GM12878 (cell line): ENCODE measurements around the gene GLMP. TPM values are rescaled to one million over a fixed set of nuclear protein-coding genes. Genes with fewer than 3 reads are reported as not detected.

Source experiments
- CHD4 ChIP-seq: fragments of 200-600 bp; sonication (generic); IDR thresholded peaks from 2 replicates; pipeline ENCODE4 v1.6.1; 2016; ENCODE audit warnings: mild to moderate bottlenecking
- HDAC6 ChIP-seq: fragments of 200-600 bp; sonication (generic); IDR thresholded peaks from one replicate; pipeline ENCODE4 v1.8.0; 2017; ENCODE audit warnings: antibody characterized with exemption; ENCODE audit not compliant: unreplicated experiment
- JUND ChIP-seq: IDR thresholded peaks from 2 replicates; pipeline ENCODE4 v1.6.1; 2012; ENCODE audit warnings: low read depth, mild to moderate bottlenecking, low read length, improper control_type of control experiment, moderate library complexity
- MEF2A ChIP-seq: IDR thresholded peaks from 2 replicates; pipeline ENCODE4 v1.6.1; 2011; ENCODE audit warnings: low read depth, mild to moderate bottlenecking, low read length, moderate library complexity; ENCODE audit not compliant: insufficient read depth
- RUNX3 ChIP-seq: IDR thresholded peaks from 2 replicates; pipeline ENCODE4 v1.6.1; 2012; ENCODE audit warnings: low read length, inconsistent platforms
- ZBED1 ChIP-seq: IDR thresholded peaks from 2 replicates; pipeline ENCODE4 v1.6.1; 2016; ENCODE audit warnings: borderline replicate concordance
- polyA plus RNA-seq, 11 experiments: library from polyadenylated mRNA; depleted of rRNA in 4 of 11; unstranded in 6 of 11; stranded (reverse) in 5 of 11; fragments of >200 nt; fragmentation: Nextera tagmentation in 4 of 11; fragmentation: Illumina TruSeq in 1 of 11; extraction: Ambion mirVana in 4 of 11; extraction: Trizol in 1 of 11; gene quantifications; 1 replicate in 1 of 11; 2 replicates in 10 of 11; pipeline versions ENCODE4 v1.2.1 to v1.2.3, GENCODE V29; 2011 to 2016; ENCODE audit warnings: inconsistent platforms in 2 of 11, missing spikeins in 2 of 11, low read depth in 1 of 11
- total RNA-seq, 4 experiments: library from RNA; depleted of rRNA in 3 of 4; stranded (reverse); fragments of >200 nt in 3 of 4; fragmentation: Illumina TruSeq in 1 of 4; extraction: Trizol in 1 of 4; gene quantifications; 2 replicates each; pipeline versions ENCODE4 v1.2.1 to v1.2.3, GENCODE V29; 2013 to 2021
- TF ChIP-seq, protein P1 (sequence below): fragments of 450-650 bp; IDR thresholded peaks from 2 replicates; pipeline ENCODE4 v1.6.1; 2017; ENCODE audit warnings: antibody characterized with exemption, mild to moderate bottlenecking, moderate library complexity
- TF ChIP-seq, protein P2 (sequence below): IDR thresholded peaks from 2 replicates; pipeline ENCODE4 v1.6.1; 2011; ENCODE audit warnings: mild to moderate bottlenecking, low read depth, low read length, moderate library complexity; ENCODE audit not compliant: insufficient replicate concordance
- TF ChIP-seq, protein P3 (sequence below): fragments of 450-650 bp; IDR thresholded peaks from 2 replicates; pipeline ENCODE4 v1.6.1; 2016; ENCODE audit warnings: mild to moderate bottlenecking

GLMP gene
- total and polyA plus RNA-seq, 10 of the 15 experiments (the other 5 are each of a cell fraction or from before 2014, with no cell fraction given) = 4.4 to 30.0 (median 19.5) TPM

DNA sequence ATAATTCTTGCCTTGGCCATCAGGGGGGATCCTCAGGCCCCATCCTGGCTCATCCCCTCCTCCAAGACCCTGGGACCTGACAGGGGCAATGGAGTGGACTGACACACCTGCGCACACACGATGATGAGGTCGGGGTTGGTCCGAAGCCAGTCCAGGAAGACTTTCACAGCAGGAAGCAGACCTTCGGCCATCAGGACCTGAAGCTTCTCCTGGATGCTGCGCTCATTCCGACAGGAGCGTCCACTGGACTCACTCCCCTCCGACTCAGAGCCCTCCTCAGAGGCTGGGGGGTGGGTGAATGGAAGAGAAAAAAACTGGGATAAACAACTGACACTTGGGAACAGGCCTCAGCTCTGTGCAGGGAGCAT is 32.2 kb downstream of the GLMP start (continued):
- TF ChIP-seq, protein P1, sequence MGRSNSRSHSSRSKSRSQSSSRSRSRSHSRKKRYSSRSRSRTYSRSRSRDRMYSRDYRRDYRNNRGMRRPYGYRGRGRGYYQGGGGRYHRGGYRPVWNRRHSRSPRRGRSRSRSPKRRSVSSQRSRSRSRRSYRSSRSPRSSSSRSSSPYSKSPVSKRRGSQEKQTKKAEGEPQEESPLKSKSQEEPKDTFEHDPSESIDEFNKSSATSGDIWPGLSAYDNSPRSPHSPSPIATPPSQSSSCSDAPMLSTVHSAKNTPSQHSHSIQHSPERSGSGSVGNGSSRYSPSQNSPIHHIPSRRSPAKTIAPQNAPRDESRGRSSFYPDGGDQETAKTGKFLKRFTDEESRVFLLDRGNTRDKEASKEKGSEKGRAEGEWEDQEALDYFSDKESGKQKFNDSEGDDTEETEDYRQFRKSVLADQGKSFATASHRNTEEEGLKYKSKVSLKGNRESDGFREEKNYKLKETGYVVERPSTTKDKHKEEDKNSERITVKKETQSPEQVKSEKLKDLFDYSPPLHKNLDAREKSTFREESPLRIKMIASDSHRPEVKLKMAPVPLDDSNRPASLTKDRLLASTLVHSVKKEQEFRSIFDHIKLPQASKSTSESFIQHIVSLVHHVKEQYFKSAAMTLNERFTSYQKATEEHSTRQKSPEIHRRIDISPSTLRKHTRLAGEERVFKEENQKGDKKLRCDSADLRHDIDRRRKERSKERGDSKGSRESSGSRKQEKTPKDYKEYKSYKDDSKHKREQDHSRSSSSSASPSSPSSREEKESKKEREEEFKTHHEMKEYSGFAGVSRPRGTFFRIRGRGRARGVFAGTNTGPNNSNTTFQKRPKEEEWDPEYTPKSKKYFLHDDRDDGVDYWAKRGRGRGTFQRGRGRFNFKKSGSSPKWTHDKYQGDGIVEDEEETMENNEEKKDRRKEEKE = no peak
- TF ChIP-seq MEF2A (no peak), RUNX3 (no peak), JUND (no peak), HDAC6 (no peak), CHD4 (no peak), ZBED1 (no peak)
- TF ChIP-seq, protein P2, sequence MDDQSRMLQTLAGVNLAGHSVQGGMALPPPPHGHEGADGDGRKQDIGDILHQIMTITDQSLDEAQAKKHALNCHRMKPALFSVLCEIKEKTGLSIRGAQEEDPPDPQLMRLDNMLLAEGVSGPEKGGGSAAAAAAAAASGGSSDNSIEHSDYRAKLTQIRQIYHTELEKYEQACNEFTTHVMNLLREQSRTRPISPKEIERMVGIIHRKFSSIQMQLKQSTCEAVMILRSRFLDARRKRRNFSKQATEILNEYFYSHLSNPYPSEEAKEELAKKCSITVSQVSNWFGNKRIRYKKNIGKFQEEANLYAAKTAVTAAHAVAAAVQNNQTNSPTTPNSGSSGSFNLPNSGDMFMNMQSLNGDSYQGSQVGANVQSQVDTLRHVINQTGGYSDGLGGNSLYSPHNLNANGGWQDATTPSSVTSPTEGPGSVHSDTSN = no peak
- TF ChIP-seq, protein P3, sequence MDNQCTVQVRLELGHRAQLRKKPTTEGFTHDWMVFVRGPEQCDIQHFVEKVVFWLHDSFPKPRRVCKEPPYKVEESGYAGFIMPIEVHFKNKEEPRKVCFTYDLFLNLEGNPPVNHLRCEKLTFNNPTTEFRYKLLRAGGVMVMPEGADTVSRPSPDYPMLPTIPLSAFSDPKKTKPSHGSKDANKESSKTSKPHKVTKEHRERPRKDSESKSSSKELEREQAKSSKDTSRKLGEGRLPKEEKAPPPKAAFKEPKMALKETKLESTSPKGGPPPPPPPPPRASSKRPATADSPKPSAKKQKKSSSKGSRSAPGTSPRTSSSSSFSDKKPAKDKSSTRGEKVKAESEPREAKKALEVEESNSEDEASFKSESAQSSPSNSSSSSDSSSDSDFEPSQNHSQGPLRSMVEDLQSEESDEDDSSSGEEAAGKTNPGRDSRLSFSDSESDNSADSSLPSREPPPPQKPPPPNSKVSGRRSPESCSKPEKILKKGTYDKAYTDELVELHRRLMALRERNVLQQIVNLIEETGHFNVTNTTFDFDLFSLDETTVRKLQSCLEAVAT = no peak
